ENCODE measurements around the gene CREB3.

Gene CREB3

GRCh38 chr9:35776018-35776417 is 43.6 kb downstream of the CREB3 start:
- DNase-seq (ENCODE audit: low spot score) = no peak

GRCh38 chr9:35778496-35778895 is 46.0 kb downstream of the CREB3 start:
- DNase-seq (ENCODE audit: low spot score) = no peak

- DNase-seq (ENCODE audit: low spot score) = no peak
Measured at GRCh38 chr9:35781066-35781465, 48.6 kb downstream of the CREB3 start.

- no peak for DNase-seq (ENCODE audit: low spot score)
Measured at GRCh38 chr9:35783418-35783817, 51.0 kb downstream of the CREB3 start.
